T-helper 1 cell (primary cell): ENCODE measurements around the gene UMAD1.
"Not testable (repeated sequence)": the region's sequence is repeated elsewhere in the genome, so short reads cannot be mapped to it uniquely, and the experiment has no call there.

ENCODE experiments used
- DNase-seq, 5 donors: peaks; one replicate each; pipeline ENCODE4 v3.0.0-alpha.2; 2012 to 2020

UMAD1 gene

DNA sequence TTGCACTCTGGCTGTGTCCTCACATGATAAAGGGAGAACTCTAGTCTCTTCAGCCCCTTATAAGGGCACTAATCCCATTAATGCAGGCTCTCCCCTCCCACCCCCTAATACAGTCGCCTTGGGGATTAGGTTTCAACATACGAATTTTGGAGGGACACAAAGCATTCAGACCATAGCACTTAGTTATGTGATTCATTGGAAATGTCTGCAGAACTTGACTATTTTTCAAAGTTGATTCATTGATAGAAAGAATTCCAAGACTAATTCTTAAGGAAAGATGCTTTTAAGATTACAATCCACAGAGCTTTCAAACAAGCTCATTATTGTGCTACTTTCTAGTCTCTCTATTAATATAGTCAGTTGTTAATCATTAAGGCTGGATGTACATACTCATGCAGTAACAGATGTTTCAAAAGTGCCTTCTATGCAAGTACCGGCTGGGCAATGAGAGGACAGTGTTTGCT is 163.2 kb downstream of the UMAD1 start:
- DNase-seq, result no peak

DNA sequence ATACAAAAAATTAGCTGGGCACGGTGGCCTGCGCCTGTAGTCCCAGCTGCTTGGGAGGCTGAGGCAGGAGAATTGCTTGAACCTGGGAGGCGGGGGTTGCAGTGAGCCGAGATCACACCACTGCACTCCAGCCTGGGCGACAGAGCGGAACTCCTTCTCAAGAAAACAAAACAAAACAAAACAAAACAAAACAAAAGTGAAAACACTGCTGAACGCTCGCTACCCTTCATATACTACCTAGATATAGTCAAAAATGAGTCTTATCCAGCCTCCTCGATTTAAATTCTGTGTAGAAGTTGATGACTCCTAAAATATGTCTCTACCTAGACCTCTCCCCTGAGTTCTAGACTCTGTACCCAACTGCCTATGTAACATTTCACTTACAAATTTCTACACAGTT is 164.3 kb downstream of the UMAD1 start:
- not testable (repeated sequence) for DNase-seq

DNA sequence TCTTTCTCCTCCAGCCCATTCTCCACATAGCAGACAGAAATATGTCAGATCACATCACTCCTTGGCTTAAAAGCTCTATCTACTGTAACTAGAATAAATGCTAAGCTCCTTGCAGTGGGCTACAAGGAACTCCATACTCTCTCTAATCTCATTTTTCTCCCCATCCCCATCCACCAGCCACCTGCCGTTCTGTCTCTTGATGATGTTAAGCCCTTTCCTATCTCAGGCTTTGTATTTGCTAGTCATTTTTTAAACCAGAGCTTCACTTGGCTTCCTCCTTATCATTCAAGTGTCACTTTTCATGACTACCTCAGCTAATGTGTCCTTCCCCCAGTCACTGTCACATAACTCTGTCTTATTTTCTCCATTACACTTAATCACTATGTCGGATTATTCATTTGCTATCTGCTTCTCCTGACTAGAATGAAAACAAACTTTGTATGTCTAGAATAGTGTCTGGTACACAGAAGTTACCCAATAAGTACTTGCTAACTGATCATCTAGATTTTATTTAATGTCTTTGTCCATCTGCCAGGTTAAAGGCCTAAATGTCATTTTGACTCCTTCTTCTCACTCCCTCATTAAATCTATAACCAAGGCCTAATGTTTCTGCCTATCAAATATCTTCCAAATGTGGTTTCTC is 165.1 kb downstream of the UMAD1 start:
- DNase-seq, result no peak

DNA sequence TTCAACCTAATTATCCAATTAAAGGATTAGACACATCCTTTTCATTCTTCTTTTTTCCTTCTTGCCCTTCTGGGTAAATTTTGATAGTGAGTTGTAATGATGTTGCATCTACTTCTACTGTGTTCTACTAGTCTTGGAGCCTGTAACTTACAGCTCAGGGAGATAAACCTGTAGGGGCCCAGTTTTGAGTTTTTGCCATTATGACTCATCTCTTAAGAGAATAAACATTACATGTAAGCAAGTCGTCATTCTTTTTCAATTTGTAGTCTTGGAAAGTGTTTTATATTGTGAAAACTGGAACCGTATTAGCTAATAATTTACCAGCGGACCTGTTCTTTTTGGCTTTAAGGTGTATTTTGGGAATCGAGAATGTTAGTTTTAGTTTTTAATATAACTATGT is 167.6 kb downstream of the UMAD1 start:
- no peak for DNase-seq

DNA sequence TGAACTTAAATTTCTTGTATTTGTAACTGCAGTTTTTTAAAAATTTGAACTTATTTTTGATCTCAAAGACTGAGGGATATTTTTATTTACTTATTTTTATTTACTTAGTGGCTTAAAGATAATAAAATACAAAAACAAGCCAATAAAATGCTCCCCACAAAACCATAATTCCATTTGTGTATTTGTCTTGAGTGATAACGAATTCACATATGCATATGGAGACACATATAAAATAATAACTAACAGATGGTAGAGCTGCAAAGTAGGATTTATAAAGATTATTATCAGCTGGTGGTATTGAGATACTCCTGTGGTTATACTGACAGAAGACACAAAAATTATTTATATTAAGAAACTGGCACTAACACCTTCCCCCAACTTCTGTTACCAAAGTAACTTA is 168.1 kb downstream of the UMAD1 start:
- no peak for DNase-seq

DNA sequence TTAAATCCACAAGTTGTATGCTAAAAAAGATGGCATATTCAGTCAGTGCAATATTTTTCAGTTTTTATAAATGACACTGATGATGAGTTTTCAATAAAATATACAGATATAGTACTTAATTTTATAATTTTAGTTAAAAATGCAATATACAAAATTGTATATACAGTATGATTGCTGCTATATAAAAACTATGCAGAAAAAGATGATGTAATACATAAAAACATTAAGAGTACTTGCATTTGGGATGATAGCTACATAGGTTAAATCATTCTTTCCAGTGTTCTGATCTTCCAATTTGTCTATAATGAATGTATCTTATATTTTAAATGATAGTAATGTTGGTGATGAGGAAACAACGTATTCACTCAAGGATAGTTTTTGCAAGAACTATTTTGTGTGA is 169.8 kb downstream of the UMAD1 start:
- no peak for DNase-seq

DNA sequence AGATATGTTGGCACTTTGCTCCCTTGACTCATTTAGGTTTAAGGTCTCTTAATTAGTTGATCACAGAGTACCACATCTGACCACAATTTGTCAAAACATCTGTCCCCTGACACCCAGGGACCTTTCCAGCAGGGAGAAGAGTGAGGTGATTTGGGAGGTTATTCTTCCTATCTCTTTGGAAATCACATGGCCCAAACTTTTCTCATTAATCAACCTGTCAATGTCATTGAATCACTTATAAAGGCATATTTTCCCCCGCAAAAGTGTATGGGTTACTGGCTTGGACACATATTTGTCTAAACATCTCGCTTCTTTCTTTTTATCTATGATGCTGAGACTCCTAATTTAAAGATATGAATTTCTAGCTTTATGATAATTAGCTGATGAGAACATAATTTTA is 170.3 kb downstream of the UMAD1 start:
- no peak for DNase-seq

DNA sequence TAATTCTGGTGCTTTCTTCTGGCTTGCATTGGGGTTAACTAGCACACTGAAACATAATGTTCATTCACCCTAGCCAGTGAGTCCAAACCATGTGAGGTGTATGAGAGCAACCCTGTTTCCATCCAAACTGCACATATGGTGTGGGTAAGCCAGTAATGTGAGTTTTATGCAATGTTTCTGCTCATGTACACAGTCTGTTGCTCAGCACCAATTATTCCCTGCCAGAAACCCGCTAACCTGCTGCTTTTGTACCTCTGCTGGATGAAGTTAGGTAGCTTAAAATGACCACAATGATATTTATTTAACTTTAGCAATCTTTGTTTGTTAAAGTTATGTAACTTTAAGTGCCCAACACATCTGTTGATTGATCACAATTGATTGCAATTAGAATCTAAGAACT is 171.6 kb downstream of the UMAD1 start:
- no peak for DNase-seq

DNA sequence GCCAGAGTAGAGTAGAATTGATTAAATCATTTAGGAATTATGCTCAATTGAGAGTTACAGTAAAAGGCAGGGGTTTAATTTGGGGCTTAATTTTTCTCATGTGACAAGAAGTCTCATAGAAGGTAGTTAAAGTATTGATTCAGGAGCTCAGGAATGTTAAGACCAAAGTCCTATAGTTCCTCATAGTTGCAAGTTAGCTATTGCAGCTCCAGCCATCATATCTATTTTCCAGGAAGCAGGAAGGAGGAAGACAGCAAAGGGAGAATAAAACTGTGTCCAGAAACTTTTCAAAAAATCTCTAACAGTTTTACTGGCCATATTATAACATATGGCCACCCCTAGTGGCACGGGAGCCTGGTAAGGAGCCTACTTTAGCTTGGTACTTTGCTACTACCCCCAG is 174.8 kb downstream of the UMAD1 start:
- DNase-seq, result no peak

DNA sequence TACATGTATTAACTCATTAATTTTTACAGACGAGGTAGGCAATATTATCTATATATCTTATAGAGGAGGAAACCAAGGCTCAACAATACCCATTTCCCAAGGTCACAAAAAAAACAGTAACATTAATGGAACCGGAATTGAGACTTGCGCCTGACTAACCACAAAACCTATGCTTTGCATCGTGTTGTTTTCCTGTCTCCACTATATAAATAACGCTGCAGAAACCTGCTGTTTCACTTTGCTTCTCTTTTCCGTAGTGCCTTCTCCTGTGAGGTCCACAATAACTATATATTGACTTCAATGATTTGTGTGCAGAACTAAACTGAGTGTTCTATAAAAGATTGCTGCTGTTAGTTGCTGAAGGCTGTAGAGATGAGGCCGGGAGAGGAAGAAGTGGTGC is 175.5 kb downstream of the UMAD1 start:
- peak in 1 of 5 donors; percentile 75 for DNase-seq

DNA sequence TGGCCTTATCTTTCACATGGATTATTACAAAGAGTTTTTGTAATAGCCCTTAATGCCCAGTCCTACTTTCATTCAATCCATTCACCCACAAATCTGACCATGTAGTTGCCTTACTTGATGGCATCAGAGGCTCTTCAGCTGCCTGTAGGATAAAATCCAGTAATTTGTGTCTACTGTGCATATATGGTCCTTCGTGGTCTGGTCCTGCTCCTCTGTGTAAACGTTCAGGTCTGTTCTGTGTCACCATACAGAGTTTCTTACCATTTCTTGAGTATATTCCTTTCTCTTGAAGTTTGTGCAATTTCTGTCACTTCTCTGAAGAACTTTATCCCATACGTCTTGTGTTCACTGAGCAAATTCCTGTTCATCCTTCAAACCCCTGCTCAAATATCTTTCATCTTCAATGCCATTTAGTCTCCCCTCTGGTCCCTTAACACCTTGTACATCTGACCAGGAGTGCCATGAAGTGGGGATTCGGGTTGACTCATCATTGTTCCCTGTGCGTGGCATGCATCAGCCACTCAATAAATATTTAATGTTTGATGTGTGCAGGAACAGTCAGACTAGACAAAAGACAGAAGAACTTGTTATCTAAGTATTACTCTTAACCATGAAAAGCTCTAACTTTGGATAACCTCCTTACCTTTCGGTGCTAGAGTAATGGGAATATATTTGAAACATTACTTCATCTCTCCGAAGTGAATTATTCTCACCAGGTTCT is 176.4 kb downstream of the UMAD1 start:
- peak in 1 of 5 donors; percentile 58 for DNase-seq

DNA sequence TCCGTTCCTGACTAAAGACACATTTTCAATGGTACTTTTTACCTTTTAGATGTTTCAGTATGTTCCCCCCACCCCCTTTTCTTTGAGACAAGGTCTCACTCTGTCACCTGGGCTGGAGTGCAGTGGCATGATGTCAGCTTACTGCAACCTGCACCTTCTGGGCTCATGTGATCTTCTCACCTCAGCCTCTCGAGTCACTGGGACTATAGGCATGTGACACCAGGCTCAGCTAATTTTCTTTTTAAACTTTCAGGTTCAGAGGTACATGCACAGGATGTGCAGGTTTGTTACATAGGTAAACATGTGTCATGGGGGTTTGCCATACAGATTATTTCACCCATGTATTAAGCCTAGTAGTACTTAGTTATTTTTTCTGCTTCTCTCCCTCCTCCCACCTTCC is 177.2 kb downstream of the UMAD1 start:
- DNase-seq, result peak in 1 of 5 donors; percentile 11

DNA sequence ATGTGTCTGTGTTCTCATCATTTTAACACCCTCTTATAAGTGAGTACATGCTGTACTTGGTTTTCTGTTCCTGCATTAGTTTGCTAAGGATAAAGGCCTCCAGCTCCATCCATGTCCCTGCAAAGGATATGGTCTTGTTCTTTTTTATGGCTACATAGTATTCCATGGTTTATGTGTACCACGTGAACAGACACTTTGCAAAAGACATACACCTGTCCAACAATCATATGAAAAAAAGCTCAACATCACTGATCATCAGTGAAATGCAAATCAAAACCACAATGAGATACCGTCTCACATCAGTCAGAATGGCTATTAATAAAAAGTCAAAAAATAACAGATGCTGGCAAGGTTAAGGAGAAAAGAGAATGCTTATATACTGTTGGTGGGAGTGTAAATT is 177.6 kb downstream of the UMAD1 start:
- DNase-seq, result not testable (repeated sequence)

DNA sequence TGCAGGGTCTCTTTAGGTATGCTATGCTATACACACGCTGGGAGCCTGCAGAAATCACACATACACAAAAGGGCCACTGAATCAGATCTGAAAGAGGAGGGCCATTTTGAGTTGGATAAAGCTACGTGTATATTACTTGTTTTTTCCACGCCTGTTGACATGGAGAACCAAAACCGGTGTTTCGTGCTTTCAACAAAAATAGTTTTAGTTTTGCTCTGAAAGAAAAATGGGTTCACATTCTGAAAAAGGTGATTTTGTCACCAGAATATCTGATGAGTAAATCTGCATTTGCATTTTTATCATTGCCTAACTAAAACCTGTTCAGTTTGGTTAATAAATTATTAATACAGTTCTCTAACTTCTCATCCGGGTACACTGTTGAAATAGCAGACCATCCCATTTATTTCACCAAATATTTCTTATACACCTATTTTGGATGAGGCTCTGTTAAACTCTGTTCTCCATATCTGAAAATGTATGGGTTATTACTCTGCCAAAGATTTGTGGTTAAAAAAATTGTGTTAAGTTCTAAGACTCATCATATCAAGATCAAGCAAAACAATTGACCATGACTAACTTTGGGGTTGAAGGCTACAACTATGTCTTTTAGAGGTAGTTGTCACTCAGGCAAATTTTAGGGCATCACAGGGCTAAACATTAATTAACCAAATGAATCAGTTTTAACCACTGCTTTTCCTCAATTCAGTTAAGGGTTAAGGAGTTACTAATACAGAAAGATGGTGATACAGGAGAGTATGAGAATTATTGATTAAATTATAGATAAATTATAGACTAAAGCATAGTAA is 179.1 kb downstream of the UMAD1 start:
- DNase-seq, result no peak

DNA sequence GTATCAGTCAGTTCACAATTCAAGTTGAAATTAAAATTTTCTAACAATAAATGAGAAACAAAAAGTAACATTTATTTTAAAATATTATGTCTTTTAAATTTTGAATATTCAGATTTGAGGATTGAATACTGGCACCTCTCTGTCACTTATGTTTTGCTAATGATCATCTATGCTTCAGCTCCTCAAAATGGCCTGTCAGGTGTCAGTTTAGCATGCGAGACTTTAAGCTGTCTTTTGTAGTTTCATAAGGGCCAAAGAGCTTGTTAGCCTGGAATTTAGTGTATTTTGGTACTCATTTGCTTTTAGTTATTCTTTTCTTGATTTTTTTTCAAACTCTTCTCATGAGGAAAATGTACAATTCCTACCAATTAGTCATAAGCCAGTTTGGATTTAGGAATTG is 179.9 kb downstream of the UMAD1 start:
- DNase-seq, result no peak

DNA sequence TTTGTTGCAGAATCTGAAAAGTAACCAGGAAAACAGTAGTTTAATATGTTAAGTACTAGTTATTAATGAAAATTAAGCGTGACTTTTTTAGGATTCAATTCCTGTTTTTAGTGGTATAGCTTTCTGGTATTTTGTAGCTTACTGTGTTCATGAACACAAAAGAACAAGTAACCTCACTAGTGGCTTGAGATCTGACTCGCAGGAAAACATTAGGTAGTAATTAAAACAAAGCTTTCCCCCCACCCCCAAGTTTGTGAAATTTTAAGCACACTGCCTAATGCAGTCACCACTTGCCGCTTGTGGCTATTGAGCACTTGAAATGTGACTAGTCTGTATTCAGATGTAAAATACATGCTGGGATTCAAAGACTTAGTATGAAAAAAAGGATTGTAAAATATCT is 180.4 kb downstream of the UMAD1 start:
- DNase-seq, result no peak

DNA sequence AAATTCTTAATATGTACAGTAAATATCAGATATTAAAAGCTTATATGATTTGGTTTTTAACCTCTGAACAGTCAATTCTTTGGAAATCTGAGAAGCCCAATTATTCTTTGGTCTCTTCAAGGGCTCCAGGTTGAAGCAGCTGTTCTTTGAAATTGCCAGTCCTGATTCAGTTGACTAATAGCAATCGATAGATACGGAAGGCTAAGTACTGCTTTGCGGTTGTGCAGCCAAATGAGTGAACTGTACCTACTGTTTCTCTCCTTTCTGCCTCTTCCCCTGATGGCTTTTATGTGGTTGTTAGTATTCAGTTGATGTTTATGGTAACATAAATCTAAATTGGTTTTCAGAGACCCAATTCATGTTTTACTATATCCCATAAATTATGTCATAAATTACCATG is 181.0 kb downstream of the UMAD1 start:
- DNase-seq, result no peak

DNA sequence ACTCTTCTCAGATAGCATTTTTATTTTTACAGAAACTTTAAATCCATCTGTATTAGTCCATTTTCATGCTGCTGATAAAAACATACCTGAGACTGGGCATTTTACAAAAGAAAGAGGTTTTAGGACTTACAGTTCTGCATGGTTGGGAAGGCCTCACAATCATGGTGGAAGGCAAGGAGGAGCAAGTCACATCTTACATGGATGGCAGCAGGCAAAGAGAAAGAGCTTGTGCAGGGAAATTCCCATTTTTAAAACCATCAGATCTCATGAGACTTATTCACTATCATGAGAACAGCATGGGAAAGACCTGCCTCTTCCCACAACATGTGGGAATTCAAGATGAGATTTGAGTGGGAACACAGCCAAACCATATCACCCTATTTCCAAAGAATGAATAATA is 184.7 kb downstream of the UMAD1 start:
- DNase-seq, result not testable (repeated sequence)

DNA sequence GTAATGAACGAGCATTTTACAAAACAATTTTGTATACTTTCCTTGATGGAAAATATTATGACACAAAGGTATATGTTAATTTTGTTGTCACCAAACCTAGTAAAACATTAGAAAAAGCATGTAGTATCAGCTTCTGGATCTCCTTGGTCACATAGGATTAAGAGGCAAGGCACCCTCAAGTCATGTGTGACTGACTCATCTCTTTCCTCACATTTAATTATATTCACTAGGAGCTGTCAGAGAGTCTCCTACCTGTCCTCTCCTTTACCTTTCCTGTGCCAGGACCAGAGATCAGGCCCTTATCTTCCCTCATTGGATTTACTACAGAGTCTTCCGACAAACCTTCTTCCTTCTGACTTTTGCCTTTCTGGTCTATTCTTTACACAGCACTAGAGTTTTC is 189.1 kb downstream of the UMAD1 start:
- no peak for DNase-seq

DNA sequence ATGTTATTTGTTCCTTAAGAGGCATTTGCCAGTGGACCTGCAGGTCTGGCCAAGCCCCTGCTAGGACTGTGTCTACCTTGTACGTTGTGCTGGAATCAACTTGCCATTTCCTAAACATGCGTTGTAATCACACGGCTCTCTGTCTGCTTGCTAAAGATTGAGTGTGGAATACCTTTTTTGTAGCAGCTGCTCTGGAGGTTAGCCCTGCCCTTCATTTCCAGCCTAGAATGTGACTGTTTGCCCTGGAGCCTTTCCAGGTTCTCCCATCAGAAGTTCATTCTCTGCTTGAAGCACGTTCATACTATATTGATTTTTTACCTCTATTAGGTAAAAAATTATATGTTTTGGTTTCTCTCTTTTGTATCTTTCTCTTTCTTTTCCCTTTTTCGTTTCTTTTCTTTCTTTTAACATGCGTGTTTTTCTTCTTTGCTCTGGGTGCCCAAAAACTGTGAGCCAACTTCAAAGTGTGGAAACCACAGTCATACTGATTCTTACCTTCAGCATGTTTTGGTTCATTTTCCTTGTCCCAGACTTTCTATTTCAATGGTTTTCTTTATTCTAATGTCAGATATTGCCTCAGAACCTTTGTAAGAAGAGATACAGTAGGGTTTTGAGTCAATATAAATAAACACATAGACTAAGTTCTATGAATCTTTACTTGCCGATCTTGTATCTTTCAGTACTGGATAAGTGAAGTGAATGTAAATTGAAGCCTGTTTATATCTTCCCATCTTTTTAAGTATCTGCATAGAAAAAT is 189.7 kb downstream of the UMAD1 start:
- DNase-seq, result peak in 1 of 5 donors; percentile 21

DNA sequence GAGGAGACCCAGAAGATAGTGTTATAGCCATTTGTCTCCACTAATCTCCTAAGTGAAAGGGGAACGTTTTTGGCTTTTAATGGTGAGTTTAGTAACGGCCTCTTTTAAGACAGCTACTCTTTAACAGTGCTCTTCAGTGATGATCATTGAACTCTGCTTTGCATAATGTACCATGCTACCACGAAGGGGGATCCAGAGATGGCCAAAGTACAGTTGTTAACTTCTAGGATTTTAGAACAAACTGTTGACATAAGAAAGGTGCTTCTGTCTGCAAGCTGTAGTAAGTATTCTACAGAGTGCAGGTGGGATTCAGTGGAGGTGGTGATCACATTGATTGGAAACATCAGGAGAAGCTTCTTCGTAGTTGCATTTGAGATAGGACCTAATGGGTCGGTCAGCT is 192.0 kb downstream of the UMAD1 start:
- DNase-seq, result no peak

DNA sequence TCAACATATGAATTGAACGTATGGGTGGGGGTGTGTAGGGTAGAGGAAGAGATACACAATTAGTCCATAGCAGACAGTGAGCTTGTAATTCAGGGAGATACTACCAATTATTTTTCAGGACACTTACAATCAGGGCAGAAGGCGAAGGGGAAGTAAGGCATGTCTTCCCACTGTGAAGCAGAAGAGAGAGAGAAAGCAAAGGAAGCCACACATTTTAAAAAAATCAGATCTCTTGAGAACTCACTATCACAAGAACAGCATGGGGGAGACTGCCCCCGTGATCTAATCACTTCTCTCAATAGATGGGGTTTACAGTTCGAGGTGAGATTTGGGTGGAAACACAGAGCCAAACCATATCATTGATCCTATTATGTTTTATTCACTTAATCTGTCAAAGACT is 194.2 kb downstream of the UMAD1 start:
- no peak for DNase-seq

DNA sequence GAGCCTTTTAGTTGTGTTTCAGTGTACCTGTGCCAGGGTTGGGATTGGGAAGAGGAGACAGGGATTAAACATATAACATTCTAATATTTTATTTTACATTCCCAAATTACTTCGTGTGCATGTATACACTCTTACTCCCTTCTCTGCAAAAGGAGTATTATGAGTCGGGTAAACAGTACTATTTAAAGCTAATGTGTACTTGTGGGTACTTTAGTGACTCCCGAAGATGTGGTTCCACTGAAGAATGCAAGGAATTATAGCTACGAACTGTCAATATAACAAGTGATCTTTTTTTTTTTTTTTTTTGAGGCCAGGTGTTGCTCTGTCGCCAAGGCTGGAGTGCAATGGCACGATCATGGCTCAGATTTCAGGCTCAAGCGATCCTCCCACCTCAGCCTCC is 200.5 kb downstream of the UMAD1 start:
- DNase-seq, result no peak
